ENCODE results near the gene CSNK2A2. TPM values are rescaled to one million over a fixed set of nuclear protein-coding genes. Genes with fewer than 3 reads are reported as not detected.
A peak's percentile ranks its signal among the peaks of the same experiment; 100 is the strongest.

The CSNK2A2 gene
- polyA plus RNA-seq: 10.1 TPM

GRCh38 chr16:58198022-58198683 lies at the start of gene CSNK2A2:
Gene CSNK2A2 (minus strand): TSS chr16:58198106. CDS start chr16:58197736, 370 bp downstream.
- Mint-ChIP-seq H3K4me1 (peaks cover 16 to 35% (median 25%) of the 10 kb centered on the region in 3 donors), H3K4me3 (peak within 1 kb of the TSS; percentile 82 to 98 (median 92)), H3K9me3 (no peaks in the 10 kb centered on the region)

GRCh38 chr16:58243528-58244004 lies 45.7 kb upstream of the CSNK2A2 start:
- H3K9me3 Mint-ChIP-seq: no peaks in the 10 kb centered on the region
- H3K36me3 Mint-ChIP-seq: no peaks in the 10 kb centered on the region
- no peaks in the 10 kb centered on the region for H3K27me3 Mint-ChIP-seq
- peaks cover 11 to 26% (median 24%) of the 10 kb centered on the region in 3 donors for H3K4me1 Mint-ChIP-seq
- peak overlapping the region; percentile 9 to 91 (median 76) for H3K4me3 Mint-ChIP-seq
- peak overlapping the region; percentile 0 to 87 (median 16) for H3K27ac Mint-ChIP-seq

More at GRCh38 chr16:58198022-58198683, at the start of gene CSNK2A2:
- Mint-ChIP-seq H3K27me3 (peaks cover 3% of the 10 kb centered on the region), H3K36me3 (no peaks in the 10 kb centered on the region), H3K27ac (peak within 1 kb of the TSS in 2 of 3 donors; percentile 61 to 76)

DNA sequence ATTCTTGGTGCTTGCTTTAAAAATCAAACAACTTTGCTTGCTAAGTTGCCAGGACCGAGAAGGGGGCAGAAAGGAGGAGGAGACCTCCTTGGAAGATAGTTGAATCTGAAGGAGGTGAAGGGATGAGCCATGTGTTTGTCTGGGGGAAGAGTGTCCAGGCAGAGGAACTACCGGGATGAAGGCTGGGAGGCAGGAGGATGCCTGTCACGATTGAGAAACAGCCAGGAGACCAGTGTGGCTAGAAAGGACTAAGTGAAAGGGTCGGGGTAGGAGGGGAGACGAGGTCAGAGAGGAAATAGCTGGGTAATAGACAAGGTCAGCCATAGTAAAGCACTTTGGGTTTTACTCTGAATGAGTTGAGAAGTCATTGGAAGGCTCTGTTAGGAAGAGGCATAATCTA lies 38.9 kb upstream of the CSNK2A2 start:
- Mint-ChIP-seq H3K4me3 (peak overlapping the region in 3 of 4 donors; percentile 85 to 95 (median 93)), H3K36me3 (no peaks in the 10 kb centered on the region), H3K27ac (peak overlapping the region in 1 of 3 donors; percentile 95), H3K9me3 (peaks cover 0 to 1% (median 0%) of the 10 kb centered on the region in 3 donors), H3K27me3 (peaks cover 2% of the 10 kb centered on the region), H3K4me1 (peaks cover 0 to 15% (median 6%) of the 10 kb centered on the region in 3 donors)

- H3K27ac Mint-ChIP-seq: peak overlapping the region in 1 of 3 donors; percentile 95
Measured at GRCh38 chr16:58236231-58236690, 38.4 kb upstream of the CSNK2A2 start.

DNA sequence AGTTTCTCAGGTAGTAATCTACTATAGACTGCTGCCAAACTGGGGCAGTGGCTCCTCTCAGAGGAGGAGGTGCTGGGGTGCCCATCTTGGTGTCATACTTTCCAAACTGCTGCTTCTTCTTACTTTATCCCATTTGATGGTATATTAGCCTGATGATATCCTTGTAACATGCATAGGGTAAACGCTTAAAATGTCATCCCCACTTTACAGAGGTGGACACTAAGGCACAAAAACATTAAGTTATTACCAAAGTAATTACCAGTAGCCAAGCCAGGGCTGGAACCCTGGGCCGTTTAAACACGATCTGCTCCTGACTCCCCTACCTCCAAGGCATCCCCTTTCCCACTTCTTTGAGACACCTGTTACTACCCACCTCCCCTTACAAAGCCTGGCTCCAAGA lies 37.8 kb upstream of the CSNK2A2 start:
- H3K36me3 Mint-ChIP-seq: no peaks in the 10 kb centered on the region
- H3K4me1 Mint-ChIP-seq: peaks cover 0 to 15% (median 6%) of the 10 kb centered on the region in 3 donors
- no peak overlapping the region for H3K27ac Mint-ChIP-seq
- peaks cover 0 to 1% (median 0%) of the 10 kb centered on the region in 3 donors for H3K9me3 Mint-ChIP-seq
- peaks cover 2% of the 10 kb centered on the region for H3K27me3 Mint-ChIP-seq
- H3K4me3 Mint-ChIP-seq: peak overlapping the region; percentile 63 to 95 (median 89)

More at GRCh38 chr16:58236231-58236690, 38.4 kb upstream of the CSNK2A2 start:
- no peaks in the 10 kb centered on the region for H3K36me3 Mint-ChIP-seq
- H3K4me3 Mint-ChIP-seq: peak overlapping the region; percentile 63 to 95 (median 89)
- H3K27me3 Mint-ChIP-seq: peaks cover 2% of the 10 kb centered on the region
- peaks cover 0 to 15% (median 6%) of the 10 kb centered on the region in 3 donors for H3K4me1 Mint-ChIP-seq
- peaks cover 0 to 1% (median 0%) of the 10 kb centered on the region in 3 donors for H3K9me3 Mint-ChIP-seq

- peaks cover 2% of the 10 kb centered on the region for H3K27me3 Mint-ChIP-seq
- H3K36me3 Mint-ChIP-seq: no peaks in the 10 kb centered on the region
- H3K9me3 Mint-ChIP-seq: peaks cover 0 to 1% (median 0%) of the 10 kb centered on the region in 3 donors
- no peak overlapping the region for H3K27ac Mint-ChIP-seq
- peaks cover 0 to 15% (median 6%) of the 10 kb centered on the region in 3 donors for H3K4me1 Mint-ChIP-seq
- no peak overlapping the region for H3K4me3 Mint-ChIP-seq
Measured at GRCh38 chr16:58234831-58235595, 37.1 kb upstream of the CSNK2A2 start.

GRCh38 chr16:58230259-58230658 lies 32.4 kb upstream of the CSNK2A2 start:
- H3K27me3 Mint-ChIP-seq: peaks cover 2% of the 10 kb centered on the region
- peaks cover 0 to 3% (median 1%) of the 10 kb centered on the region in 3 donors for H3K9me3 Mint-ChIP-seq
- H3K4me1 Mint-ChIP-seq: no peaks in the 10 kb centered on the region
- H3K4me3 Mint-ChIP-seq: peak overlapping the region in 1 of 4 donors; percentile 63
- no peak overlapping the region for H3K27ac Mint-ChIP-seq
- no peaks in the 10 kb centered on the region for H3K36me3 Mint-ChIP-seq

- no peak overlapping the region for H3K27ac Mint-ChIP-seq
- no peak overlapping the region for H3K4me3 Mint-ChIP-seq
- no peaks in the 10 kb centered on the region for H3K4me1 Mint-ChIP-seq
- peaks cover 7% of the 10 kb centered on the region for H3K27me3 Mint-ChIP-seq
- no peaks in the 10 kb centered on the region for H3K36me3 Mint-ChIP-seq
- H3K9me3 Mint-ChIP-seq: peaks cover 0 to 3% (median 0%) of the 10 kb centered on the region in 3 donors
Measured at GRCh38 chr16:58226790-58227189, 28.9 kb upstream of the CSNK2A2 start.

DNA sequence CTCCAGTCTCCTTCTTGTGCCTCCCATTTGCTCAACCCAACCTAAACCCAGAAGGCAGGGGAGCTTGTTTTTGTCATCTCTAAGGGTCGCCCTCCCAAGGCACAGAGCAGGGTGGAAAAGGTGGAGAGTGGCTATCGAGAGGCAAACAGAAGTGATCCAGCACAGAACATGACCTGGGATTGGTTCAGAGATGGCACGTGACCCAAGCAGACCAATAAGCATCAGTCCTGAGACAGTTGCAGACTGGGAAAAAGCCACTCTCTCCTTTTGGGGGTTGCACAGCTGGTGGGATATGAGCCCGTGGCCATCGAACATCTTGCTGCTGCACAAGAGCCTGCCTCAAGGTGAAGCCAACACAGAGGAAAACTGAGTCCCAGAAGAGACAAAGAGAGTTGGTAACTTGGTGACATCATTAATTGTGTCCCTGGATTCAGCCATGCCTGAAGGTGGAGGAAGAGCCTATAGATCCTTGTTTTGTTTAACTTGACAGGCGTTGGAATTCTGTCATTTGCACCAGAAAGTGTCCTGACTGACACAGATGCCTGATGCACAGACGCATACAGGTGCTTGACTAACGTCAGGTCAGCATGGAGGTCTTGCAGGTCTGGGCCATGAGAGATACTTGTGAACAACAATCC lies 28.2 kb upstream of the CSNK2A2 start:
- H3K4me1 Mint-ChIP-seq: peaks cover 0 to under 1% (median 0%) of the 10 kb centered on the region in 3 donors
- H3K36me3 Mint-ChIP-seq: no peaks in the 10 kb centered on the region
- peaks cover 0 to 3% (median 0%) of the 10 kb centered on the region in 3 donors for H3K9me3 Mint-ChIP-seq
- peaks cover 7% of the 10 kb centered on the region for H3K27me3 Mint-ChIP-seq
- peak overlapping the region in 1 of 4 donors; percentile 65 for H3K4me3 Mint-ChIP-seq
- no peak overlapping the region for H3K27ac Mint-ChIP-seq

DNA sequence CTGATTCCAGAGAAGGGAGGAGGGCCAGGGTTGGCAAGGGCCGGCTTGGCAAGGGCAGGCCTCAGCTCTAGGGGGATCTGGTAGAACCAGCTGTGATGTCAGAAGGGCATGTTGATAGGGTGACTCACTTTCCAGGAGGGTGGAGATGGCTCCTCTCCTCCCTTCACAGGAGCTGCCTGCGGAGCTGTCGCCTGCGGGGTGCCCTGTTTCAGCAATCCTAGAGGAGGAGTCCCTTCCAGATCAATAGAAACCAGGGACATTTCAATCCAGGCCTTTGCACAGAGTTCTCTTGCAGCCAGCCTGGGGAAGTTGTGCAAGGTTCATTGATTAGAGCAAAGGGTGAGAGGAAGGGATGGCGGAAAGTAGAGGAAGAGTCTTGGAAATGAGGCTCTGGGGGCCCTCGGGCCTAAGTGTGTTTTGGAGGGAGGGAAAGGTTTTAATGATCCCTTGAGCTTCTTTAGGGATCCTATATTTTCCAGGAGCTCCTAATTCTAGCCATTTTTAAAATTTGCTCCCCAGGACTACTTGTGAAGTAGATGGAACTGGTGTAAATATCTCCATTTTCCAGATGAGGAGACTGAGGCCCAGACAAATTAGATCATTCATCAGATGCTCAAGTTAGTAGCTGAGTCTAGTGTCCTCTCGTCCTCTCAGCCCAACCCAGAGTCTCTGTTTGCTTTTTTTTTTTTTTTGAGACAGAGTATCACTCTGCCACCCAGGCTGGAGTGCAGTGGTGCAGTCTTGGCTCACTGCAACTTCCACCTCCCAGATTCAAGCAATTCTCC lies 24.8 kb upstream of the CSNK2A2 start:
- peaks cover 0 to 1% (median 0%) of the 10 kb centered on the region in 3 donors for H3K4me1 Mint-ChIP-seq
- no peaks in the 10 kb centered on the region for H3K36me3 Mint-ChIP-seq
- H3K27me3 Mint-ChIP-seq: peaks cover 8% of the 10 kb centered on the region
- H3K9me3 Mint-ChIP-seq: peaks cover 0 to 3% (median 0%) of the 10 kb centered on the region in 3 donors
- peak overlapping the region in 1 of 4 donors; percentile 12 for H3K4me3 Mint-ChIP-seq
- H3K27ac Mint-ChIP-seq: no peak overlapping the region

DNA sequence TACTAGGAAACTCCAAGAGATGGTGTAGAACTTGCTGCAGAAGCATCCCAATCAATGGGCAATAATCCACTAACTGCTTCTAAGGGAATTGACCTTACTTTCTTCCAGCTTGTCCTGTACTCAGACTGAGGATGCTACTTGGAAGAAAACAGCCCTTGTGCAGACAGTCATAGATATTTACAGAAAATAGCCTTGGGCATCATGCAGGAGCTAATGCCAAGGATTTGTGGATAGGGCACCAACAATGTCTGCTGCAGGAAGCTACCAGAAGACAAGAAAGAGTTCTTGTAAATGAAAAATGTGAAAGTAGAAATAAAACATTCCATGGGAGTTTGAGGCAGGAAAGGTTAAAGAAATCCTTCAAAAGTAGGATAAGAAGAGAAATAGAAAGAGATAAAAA lies 21.5 kb upstream of the CSNK2A2 start:
- H3K4me1 Mint-ChIP-seq: peaks cover 7 to 8% (median 7%) of the 10 kb centered on the region in 3 donors
- H3K27me3 Mint-ChIP-seq: peaks cover 10% of the 10 kb centered on the region
- H3K9me3 Mint-ChIP-seq: peaks cover 0 to 6% (median 0%) of the 10 kb centered on the region in 3 donors
- H3K4me3 Mint-ChIP-seq: no peak overlapping the region
- no peak overlapping the region for H3K27ac Mint-ChIP-seq
- H3K36me3 Mint-ChIP-seq: no peaks in the 10 kb centered on the region

DNA sequence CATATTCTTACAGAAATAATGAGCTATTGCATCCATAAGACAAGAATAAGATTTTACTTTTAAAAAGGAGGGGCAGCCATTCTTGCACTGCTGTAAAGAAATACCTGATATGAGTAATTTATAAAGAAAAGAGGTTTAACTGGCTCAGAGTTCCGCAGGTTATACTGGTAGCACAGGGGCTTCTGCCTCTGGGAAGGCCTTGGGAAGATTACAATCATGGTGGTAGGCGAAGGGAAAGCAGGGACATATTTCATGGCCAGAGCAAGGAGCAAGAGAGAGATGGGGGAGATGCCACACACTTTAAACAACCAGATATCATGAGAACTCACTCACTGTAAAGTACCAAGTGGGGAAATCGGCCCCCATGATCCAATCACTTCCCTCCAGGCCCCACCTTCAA lies 20.9 kb upstream of the CSNK2A2 start:
- Mint-ChIP-seq H3K27ac (no peak overlapping the region), H3K9me3 (peaks cover 0 to 6% (median 0%) of the 10 kb centered on the region in 3 donors), H3K4me1 (peaks cover 7 to 9% (median 8%) of the 10 kb centered on the region in 3 donors), H3K4me3 (no peak overlapping the region), H3K36me3 (no peaks in the 10 kb centered on the region), H3K27me3 (peaks cover 10% of the 10 kb centered on the region)

- H3K36me3 Mint-ChIP-seq: no peaks in the 10 kb centered on the region
- peaks cover 0 to 6% (median 0%) of the 10 kb centered on the region in 3 donors for H3K9me3 Mint-ChIP-seq
- peaks cover 8 to 14% (median 13%) of the 10 kb centered on the region in 3 donors for H3K4me1 Mint-ChIP-seq
- no peak overlapping the region for H3K27ac Mint-ChIP-seq
- no peak overlapping the region for H3K4me3 Mint-ChIP-seq
- H3K27me3 Mint-ChIP-seq: peaks cover 5% of the 10 kb centered on the region
Measured at GRCh38 chr16:58217311-58217925, 19.5 kb upstream of the CSNK2A2 start.
